Prostate gland (tissue), 2 donors: ENCODE measurements around the gene TVP23C.

Experiments used
- POLR2AphosphoS5 ChIP-seq: sonication (generic); formaldehyde crosslinking; IDR thresholded peaks from one replicate; pipeline ENCODE4 v1.6.1; 2017; ENCODE audit warnings: antibody characterized with exemption
- TF ChIP-seq, protein P1 (sequence below), 4 experiments: fragments of 200-600 bp in 2 of 4; fragments of 450-650 bp in 2 of 4; sonication (generic) in 2 of 4; IDR thresholded peaks; 1 replicate in 3 of 4; 2 replicates in 1 of 4; pipeline ENCODE4 v1.5.1; 2016 to 2019; ENCODE audit warnings: antibody characterized with exemption in 4 of 4, mild to moderate bottlenecking in 2 of 4, moderate library complexity in 2 of 4

DNA sequence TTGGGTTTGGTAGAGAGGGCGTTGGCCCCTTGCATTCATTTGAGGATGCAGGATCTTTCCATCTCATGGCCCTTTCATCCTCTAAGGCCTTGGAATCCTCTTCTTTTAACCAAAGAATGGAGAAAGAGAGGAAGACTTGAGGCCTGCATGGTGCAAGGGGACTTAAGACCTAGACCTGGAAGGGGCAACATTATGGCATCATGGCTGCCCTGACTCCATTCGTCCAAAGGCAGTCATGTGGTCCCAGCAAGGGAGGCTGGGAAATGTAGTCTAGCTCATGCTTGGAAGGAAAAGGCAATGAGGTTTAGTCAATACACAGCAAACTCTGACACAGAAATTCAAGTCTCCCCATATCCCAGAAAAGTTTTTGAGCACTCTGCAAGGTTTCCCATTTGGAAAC, 65.2 kb downstream of the TVP23C start:
- no peak for TF ChIP-seq POLR2AphosphoS5
- TF ChIP-seq, protein P1, sequence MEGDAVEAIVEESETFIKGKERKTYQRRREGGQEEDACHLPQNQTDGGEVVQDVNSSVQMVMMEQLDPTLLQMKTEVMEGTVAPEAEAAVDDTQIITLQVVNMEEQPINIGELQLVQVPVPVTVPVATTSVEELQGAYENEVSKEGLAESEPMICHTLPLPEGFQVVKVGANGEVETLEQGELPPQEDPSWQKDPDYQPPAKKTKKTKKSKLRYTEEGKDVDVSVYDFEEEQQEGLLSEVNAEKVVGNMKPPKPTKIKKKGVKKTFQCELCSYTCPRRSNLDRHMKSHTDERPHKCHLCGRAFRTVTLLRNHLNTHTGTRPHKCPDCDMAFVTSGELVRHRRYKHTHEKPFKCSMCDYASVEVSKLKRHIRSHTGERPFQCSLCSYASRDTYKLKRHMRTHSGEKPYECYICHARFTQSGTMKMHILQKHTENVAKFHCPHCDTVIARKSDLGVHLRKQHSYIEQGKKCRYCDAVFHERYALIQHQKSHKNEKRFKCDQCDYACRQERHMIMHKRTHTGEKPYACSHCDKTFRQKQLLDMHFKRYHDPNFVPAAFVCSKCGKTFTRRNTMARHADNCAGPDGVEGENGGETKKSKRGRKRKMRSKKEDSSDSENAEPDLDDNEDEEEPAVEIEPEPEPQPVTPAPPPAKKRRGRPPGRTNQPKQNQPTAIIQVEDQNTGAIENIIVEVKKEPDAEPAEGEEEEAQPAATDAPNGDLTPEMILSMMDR (IDR thresholded peaks at IDR 0.05), result no peak
